Activated CD4-positive, alpha-beta T cell treated with anti-CD3 and anti-CD28 coated beads for 48 hours (primary cell): ENCODE measurements around the gene SMTN.
A peak's percentile ranks its signal among the peaks of the same experiment; 100 is the strongest.
"Not testable (repeated sequence)": the region's sequence is repeated elsewhere in the genome, so short reads cannot be mapped to it uniquely, and the experiment has no call there.

Experiments
- DNase-seq: peaks from one replicate; pipeline ENCODE4 v3.0.0-alpha.2; 2020

SMTN gene

DNA sequence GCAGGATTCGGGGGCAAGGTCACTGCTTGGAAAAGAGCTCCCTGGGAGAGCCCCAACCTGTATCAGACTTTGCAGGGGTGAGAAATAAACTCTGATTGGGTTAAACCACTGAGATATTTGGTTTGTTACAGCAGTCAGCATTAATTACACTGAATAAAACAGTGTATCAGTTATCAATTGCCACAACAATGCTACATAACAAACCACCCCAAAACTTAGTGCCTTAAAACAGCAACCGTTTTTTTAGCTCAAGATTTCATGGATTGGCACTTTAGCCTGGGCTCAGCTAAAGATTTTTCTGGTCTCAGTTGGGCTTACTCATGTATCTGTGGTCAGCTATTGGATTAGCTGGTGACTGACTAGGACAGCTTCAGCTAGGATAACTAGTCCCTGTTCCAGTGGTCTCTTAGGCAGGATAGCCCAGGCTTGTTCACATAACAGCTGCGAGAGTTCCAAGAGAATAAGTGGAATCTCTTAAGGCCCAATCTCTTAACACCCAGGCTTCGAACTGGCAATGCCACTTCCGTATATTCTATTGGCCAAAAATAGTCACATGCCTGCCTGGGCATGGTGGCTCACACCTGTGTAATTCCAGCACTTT, 7.5 kb upstream of the SMTN start:
- DNase-seq, result not testable (repeated sequence)

DNA sequence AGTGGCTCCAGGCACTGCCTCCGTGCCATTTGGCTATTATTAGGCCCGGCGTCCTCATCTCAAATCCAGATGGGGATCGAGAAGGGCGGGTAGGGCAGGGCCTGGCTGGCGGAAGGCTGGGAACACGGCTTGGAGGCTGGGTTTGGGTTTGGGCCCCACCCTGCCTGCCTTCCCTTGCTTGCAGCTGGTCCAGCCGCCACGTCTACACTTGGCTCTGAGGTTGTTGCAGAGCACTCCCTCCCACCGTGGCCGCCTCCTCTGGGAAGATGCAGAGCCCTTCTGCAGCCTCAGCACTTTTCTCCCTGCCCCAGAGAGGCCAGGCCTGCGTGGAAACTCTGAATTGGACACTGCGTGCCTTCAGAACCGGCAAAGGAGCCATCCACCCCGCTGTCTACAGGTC, 5.2 kb upstream of the SMTN start:
- no peak for DNase-seq

GRCh38 chr22:31077681-31078080, 3.4 kb upstream of the SMTN start:
- DNase-seq, result no peak

DNA sequence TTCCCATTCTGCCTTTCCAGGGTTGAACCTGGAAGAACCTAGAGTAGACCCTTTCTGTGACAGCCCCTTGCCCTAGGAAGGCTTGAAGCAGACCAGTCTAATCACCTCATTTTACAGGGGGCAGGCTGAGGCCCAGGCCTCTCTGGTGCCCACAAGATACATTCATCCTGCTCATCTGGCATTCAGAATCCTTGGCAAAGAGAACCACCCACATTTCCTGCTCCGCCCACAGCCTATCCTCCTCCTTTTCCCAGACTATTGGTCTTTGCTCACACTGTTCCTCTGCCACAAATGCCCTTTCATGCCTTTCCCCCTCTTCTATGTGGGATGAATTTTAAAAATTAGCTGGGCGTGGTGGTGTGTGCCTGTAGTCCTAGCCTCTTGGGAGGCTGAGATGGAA, 2.7 kb upstream of the SMTN start:
- not testable (repeated sequence) for DNase-seq

- DNase-seq, result no peak
Observed at GRCh38 chr22:31079095-31079642, 1.9 kb upstream of the SMTN start.

GRCh38 chr22:31080164-31080847, 812 bp upstream of the SMTN start:
- DNase-seq, result no peak

DNA sequence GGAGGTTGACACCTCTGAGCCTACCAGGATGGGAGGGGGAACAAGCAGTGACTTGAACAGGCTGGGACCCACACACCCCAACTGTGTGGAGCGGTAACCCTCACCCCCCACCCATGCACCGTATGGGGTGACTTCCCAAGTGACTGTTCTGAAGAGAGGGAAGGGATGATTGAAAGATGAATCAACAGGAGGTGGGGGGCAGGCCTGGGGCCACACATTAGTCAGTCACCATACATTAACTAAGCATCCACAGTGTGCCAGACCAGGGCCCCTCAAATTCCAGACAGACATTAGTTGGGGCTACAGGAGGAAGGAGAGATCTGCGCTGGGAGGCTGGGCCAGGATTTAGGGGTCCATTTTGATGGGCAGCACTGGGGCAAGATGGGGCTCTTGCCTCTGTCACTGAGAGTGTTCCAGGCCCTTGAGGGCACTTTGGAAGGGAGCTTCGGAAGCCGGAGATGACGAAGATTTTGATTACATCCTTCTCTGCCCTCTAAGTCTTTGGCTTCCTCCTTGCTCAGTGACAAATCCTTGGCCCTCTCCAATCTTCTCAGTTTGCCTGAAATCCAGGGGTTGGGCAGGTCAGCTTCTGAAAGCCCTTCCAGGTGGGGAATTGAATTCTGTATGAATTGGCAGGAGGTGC, 966 bp downstream of the SMTN start:
- peak; percentile 44 for DNase-seq

- peak; percentile 87 for DNase-seq
Observed at GRCh38 chr22:31082606-31083376, 1.7 kb downstream of the SMTN start.

DNA sequence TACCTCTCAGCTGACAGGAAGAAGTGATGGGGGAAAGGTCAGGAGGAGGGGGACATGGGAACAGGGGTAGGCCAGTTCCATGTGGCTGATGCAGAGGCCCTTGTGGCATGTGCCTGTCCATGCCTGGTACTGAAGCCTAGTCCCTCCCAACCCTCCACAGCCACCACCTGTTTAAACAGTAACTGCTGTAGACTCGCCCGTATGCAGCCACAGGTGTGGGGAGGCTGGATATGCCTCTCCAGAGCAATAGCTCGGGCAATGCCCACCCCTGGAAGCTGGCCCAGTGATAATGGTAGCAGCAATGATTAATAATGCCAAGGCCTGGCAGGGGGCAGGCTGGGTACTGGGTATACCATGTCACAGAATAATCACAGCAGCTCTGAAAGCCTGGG, 2.3 kb downstream of the SMTN start:
- no peak for DNase-seq

GRCh38 chr22:31083923-31084810, 3.0 kb downstream of the SMTN start:
- DNase-seq, result peak; percentile 36

GRCh38 chr22:31084811-31085492, 3.8 kb downstream of the SMTN start:
- DNase-seq, result peak; percentile 92

DNA sequence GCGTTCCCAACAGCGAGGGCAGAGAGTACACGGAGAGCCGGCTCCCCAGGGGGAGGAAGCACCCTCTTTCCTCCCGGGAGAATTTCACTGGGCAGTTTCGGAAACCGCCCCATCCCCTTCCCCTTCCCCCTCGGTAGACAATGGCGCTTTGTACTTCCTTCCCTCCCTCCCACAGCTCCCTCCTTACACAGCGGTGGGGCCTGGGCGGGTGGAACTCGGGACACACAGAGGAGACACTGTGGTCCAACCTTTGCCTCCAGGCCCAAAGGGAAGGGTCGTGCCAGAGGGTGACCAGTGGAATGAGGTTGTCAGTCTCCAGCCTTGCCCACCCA, 4.3 kb downstream of the SMTN start:
- DNase-seq, result no peak

GRCh38 chr22:31085928-31086327, 4.8 kb downstream of the SMTN start:
- no peak for DNase-seq

- no peak for DNase-seq
Observed at GRCh38 chr22:31086703-31087330, 5.7 kb downstream of the SMTN start.

- DNase-seq, result no peak
Observed at GRCh38 chr22:31087744-31088215, 6.7 kb downstream of the SMTN start.

DNA sequence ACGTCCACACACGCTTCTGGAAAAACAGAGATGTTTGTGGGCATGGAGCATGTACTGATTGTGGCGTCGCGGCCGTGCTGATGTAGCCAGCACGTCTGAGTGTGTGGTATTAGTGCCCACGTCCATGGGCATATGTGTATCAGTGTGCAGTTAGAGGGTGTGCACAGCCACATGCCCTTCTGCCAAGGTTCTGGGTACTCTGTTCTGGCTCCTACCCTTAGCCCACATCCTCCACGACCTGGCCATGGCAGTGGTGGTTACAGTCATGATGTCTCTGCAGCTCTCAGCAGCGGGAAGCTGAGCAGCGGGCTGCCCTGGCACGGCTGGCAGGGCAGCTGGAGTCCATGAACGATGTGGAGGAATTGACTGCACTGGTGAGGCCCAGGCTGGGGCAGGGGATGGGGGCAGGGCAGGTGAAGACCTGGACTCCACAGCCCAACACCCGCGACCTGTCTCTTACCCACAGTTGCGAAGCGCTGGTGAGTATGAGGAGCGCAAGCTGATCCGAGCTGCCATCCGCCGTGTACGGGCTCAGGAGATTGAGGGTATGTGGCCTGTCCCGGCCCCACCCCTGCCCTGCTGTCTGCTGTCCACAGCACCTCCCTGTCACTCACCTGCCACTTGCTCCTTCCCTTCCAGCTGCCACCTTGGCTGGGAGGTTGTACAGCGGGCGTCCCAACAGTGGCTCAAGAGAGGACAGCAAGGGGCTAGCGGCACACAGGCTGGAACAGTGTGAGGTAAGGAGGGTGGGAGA, 7.3 kb downstream of the SMTN start:
- no peak for DNase-seq

GRCh38 chr22:31089160-31090100, 8.3 kb downstream of the SMTN start:
- peak; percentile 45 for DNase-seq

GRCh38 chr22:31090217-31091085, 9.3 kb downstream of the SMTN start:
- DNase-seq, result no peak
